Lower leg skin (tissue), 3 donors: ENCODE results near the gene MBD6.
"Not testable (repeated sequence)": the region's sequence is repeated elsewhere in the genome, so short reads cannot be mapped to it uniquely, and the experiment has no call there.

Source experiments
- POLR2A ChIP-seq, 2 donors: fragments of 450-650 bp; IDR thresholded peaks; one replicate each; pipeline ENCODE4 v1.6.1; 2016 to 2017; ENCODE audit warnings: antibody characterized with exemption in 2 of 2, mild to moderate bottlenecking in 1 of 2, moderate library complexity in 1 of 2
- TF ChIP-seq, protein P1 (sequence below), 3 donors: fragments of 450-650 bp; IDR thresholded peaks; one replicate each; pipeline ENCODE4 v1.5.1; 2016; ENCODE audit warnings: antibody characterized with exemption in 3 of 3, mild to moderate bottlenecking in 3 of 3, moderate library complexity in 2 of 3

- TF ChIP-seq, protein P1, sequence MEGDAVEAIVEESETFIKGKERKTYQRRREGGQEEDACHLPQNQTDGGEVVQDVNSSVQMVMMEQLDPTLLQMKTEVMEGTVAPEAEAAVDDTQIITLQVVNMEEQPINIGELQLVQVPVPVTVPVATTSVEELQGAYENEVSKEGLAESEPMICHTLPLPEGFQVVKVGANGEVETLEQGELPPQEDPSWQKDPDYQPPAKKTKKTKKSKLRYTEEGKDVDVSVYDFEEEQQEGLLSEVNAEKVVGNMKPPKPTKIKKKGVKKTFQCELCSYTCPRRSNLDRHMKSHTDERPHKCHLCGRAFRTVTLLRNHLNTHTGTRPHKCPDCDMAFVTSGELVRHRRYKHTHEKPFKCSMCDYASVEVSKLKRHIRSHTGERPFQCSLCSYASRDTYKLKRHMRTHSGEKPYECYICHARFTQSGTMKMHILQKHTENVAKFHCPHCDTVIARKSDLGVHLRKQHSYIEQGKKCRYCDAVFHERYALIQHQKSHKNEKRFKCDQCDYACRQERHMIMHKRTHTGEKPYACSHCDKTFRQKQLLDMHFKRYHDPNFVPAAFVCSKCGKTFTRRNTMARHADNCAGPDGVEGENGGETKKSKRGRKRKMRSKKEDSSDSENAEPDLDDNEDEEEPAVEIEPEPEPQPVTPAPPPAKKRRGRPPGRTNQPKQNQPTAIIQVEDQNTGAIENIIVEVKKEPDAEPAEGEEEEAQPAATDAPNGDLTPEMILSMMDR (IDR thresholded peaks at IDR 0.05) = not testable (repeated sequence)
- not testable (repeated sequence) for TF ChIP-seq POLR2A (IDR thresholded peaks at IDR 0.05)
Observed at GRCh38 chr12:57517718-57518117, 4.9 kb upstream of the MBD6 start.
